ENCODE measurements around the gene PPIP5K1. TPM values are rescaled to one million over a fixed set of nuclear protein-coding genes. Genes with fewer than 3 reads are reported as not detected.

PPIP5K1 gene
- polyA plus RNA-seq, 4 donors = 12.8 to 40.0 (median 28.8) TPM

DNA sequence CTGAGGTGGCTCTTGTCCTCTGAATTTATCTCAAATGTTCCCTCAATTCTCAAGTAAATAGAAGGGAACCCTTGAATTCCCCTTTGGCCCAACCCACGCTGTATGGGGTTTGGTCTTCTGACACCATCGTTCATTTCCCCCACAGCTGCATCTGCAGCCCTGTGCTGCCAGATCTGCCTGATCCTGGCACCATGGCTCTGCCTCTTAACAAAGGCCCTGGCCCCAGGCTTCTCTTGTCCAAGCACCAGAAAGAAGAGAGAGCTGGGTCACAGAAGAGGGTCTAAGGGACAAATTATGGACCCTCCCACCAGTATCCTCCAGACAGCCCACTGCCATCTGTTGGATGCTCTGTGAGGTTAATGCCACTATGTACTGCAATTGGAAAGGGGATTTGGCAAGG is 70.8 kb downstream of the PPIP5K1 start:
- no peak for DNase-seq (ENCODE audit: low read depth in 4 of 4, low spot score in 2 of 4)

DNA sequence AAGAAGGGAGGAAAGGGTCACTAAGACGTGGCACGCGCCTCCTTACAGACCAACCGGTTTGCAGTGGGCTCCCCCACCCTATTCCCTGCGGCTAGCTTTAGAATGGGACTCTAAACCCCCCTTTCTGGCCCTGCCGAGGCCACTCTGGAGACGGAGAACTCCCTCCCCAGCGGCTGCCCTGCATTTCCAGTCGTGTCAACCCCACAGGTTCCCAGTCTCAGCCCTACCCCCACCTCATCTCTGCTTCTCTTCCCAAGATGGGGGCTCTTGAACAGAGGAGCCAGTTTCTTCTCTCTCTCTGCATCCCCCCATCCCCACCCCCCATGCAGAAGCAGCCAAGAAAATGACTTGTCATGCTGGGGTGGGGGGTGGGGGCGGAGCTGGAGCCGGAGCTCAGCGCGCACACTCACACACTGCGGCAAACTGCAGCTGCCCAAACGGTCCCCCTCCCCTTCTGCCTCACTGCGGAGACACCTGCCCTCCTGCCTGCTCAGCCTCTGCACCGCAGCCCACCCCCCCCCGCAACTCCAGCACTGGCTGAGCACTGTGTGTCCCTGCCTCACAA is 71.7 kb downstream of the PPIP5K1 start:
- no peak for DNase-seq (ENCODE audit: low read depth in 4 of 4, low spot score in 2 of 4)

DNA sequence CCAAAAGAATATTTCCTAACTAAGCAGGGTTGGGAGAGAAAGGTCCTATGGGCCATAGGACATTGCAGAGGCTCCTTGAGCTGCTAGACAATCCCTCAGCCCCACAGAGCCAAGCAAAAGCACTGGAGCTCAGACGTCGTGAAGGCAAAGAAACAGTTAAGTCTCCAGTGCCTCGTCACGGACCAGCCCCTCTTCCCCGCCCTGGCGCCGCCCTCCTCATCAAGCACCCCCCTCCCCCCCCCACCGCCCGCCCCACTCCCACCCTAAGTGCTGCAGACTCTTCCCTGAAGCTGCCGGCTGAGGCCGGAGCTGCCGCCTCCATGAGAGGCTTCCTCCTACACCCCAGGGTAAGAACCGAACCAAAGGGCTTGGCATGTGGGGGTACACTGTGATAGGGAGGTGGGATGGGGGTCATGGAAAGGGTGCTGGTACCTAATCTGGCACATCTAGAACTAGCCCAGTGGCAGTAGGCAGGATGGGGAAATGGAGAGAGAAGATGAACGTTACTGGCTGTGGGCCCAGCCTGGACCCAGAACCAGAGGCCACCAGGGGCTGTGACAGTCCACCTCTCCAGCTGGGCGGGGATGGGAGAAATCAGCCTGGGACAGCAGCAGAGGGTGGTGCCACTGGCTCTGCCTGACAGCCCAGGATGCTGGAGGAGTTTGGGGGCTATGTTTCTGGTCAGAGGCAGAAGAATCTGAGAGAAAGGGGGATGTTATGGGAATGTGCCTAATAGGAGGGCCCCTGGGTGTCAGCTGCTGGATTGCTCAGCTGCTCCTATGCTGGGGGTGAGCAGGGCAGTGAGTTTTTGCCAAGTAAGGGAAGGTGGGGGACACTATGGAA is 72.4 kb downstream of the PPIP5K1 start, which contains the start of gene MAP1A:
Gene MAP1A, plus strand, starts transcription at position 255 of the 843 bp plus-strand sequence. CDS start 3,866 bp downstream, outside the sequence.
- peak in 1 of 4 donors; percentile 37 for DNase-seq (ENCODE audit: low read depth in 4 of 4, low spot score in 2 of 4)

DNA sequence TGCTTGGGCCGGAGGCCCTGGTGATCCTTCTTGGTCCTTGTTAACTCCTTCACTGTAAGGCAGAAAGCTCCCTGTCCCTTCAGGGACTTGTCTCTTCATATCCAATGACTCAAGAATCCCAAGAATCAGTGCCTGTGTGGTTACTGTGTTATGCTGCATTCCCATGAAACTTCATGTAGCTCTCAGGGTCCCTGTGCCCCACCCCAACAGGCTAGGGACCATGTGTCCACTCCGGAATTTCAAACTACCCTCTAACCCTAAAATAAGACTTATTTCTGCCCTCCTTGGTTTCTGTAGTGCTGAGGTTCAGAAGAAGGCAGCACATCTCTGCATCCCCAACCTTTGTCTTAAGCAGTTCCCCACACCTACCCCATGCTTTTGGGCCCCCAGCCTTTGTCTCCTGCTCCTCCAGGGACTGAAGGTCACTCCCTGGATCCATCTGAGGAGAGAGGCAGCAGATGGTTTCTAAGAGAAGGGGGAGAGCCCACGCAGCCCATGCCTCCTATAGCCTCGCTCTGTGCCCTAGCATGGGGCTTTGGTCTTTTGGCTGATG is 73.1 kb downstream of the PPIP5K1 start:
- DNase-seq (ENCODE audit: low read depth in 4 of 4, low spot score in 2 of 4) = peak in 1 of 4 donors; percentile 18

DNA sequence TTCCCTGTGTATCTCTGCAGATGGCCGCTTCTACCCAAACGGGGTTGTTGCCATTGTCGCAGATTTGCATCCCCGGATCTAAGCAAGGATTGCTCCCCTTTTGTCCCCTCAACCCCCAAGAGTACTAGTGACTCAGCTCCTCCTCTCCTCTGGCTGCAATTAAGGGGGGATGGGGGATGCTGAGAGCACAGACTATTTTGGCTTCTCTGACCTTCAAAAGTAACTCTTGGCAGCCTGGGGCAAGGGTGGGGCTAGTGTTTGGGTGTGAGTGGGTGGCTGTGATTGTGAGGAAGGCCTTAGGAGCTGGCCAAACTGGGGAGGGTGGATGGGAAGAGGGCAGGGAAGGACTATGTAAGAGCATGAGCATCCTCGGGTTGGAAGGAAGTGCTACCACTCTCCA is 73.8 kb downstream of the PPIP5K1 start:
- no peak for DNase-seq (ENCODE audit: low read depth in 4 of 4, low spot score in 2 of 4)

DNA sequence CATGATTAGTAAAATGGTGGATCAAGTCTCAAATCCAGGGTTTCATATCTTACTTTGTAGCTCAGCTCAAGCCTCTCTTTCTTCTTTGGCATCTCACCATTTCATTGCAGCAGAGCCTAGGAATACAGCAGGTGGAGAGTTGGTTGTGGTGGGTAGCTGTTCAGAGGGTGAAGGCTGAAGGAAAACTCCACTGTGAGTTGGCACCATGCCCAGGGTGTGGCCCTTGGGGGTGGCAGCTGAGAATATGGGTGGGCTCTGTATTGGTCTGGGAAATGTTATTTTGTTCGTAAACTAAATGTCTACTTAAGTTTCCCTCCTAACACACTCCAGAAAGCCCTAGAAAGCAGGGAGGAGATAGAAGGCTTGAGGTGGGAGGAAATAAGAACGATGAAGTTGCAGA is 74.3 kb downstream of the PPIP5K1 start:
- DNase-seq (ENCODE audit: low read depth in 4 of 4, low spot score in 2 of 4) = no peak

DNA sequence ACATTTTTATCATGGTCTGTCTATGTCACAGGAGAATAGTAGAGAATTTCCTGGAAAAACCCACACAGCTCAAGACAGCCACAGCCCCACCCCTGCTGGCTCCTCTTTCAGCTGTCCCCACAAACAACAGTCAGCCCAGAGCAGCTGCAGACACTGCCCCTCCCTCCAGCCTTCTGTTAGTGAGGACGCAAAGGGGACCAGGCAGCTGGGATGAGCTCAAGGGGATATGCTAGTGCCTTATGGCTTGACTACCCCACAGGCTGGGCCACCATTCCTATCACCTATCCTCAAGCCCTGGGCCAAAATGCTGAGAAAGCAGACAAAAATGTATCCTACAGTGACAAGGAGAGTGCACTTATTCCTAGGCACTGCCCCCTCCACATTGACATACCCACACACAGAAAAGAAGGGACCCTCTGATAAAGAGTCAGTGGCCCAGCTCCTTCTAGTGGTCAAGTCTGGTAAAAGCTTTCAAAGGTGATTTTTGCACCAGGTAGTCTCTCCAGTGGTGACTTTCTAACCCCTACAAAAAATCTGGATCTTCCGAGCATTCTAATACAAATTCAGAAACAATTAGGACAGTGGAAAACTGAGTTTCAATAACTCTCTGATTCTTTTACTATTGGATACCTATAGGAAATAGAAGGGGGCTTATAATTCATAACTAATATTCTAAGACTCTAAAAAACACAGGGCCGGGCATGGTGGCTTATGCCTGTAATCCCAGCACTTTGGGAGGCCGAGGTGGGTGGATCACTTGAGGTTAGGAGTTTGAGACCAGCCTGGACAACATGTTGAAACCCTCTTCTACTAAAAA is 75.6 kb downstream of the PPIP5K1 start:
- peak in 1 of 4 donors; percentile 10 for DNase-seq (ENCODE audit: low read depth in 4 of 4, low spot score in 2 of 4)

DNA sequence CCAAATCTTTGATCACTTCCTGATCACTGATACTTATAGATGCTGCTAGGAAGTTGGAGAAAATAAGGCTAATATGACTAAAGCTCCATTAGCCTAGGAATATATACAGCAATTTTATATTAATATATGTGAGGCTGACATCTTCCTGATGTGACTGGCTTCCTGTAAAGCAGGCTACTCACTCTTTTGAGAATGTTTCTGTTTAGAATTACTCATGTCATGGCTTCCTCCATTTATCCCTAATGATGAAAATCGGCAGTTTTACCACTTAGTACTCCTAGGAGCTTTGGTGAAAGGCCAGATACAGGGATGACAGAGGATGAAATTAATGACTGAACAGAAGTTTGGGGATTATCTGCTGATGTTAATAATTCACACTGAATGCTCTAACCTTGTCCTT is 76.5 kb downstream of the PPIP5K1 start:
- DNase-seq (ENCODE audit: low read depth in 4 of 4, low spot score in 2 of 4) = no peak

DNA sequence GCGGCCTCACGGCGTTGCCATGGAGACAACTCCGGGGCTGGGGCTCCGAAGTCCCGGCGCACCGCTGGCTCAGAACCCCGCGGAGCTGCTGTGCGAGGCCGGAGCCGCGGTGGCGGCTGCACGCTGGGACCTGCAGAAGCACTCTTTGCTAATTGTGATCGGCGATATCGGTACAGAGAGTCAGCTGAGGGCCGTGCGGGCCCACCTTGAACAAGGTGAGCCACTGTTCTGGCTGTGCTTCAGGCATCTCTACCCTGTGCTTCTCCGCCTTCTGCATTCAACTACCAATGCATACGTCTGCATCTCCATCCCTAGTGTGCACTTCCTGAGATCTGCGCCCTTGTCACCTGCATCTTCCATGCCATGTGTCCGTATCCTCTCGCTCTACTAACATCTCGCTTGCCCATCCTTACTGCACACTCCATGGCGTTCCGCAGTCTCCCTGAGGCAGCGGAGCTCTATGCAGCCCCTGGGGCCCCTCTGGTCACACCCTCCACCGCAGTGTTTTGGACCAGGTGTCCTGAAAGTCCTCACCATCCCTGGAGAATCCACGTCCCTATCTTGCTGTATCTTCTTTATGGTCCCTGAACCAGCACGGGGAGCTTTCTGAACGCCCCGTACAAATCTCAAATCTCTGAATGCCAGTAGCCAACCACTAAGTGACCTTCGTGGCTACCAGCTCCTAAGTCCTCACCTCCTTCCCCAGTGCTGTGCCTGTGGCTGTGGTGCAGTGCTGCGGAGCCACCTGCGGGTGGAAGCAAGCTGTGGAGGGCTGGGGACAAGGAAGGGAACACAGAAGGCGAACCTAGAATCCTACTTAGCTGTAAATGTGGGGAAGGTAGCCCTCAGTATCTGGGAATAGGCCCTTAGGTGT is 78.8 kb downstream of the PPIP5K1 start:
- no peak for DNase-seq (ENCODE audit: low read depth in 4 of 4, low spot score in 2 of 4)

DNA sequence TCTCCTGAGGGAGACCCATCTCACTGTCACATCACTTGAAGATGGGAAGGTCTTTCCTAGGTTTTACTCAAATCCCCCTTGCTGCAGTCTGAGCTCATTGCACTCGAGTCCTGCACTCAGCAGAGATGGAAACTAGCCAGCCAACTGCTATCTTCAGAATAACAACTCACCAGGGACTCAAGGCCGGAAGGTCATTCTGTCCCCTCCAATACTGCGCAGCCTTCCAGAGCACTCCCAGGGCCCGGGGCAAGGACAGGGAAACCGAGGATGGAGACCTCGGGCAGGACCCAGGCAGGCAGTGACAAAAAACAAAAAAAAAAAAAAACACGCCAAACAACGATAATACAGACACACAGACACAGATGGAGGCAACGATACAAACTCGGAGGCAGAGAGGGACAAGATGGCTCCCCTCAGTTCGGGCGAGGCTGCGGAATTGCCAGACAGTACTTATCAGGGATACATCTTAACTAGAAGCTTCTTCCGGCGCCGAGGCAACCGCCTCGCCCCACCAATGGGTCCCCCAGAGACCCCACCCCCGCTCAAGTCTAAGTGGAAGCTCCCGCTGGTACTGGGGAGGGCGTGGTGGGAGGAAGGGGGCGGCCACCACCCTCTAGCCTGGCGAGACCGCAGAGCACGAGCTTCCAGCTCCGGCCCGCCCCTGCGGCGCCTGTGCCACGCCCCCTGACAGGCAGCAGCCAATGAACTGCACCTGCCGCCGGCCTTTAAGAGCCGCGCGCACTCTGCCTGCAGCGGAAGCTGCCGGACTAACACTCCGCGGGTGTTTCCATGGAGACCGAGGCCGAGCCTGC is 79.6 kb downstream of the PPIP5K1 start:
- DNase-seq (ENCODE audit: low read depth in 4 of 4, low spot score in 2 of 4) = peak in 3 of 4 donors; percentile 91 to 97 (median 95)

DNA sequence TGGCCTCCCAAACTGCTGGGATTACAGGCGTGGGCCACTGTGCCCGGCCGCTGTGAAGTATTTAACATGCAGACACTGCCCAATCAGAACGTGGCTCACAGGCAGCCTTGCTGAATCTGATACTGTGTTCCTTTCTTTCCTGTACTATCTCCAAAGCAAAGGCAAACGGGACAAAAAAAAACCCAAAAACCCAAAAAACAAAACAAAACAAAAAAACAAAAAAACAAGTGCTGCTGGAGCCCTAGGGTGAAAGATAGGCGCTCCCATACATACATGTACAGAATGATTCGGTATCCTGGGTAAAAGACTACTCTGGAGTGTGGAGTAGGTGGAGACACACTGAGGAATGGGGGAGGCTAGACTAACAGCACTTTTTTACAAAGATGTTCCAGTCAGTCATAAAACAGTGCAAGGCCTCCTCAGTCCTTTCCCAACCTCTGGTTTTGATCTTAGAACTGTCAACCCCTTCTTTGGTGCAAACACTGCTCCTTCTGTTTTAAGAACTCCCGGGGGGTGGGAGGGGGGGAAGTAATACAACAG is 80.3 kb downstream of the PPIP5K1 start:
- DNase-seq (ENCODE audit: low read depth in 4 of 4, low spot score in 2 of 4) = peak in 1 of 4 donors; percentile 10

DNA sequence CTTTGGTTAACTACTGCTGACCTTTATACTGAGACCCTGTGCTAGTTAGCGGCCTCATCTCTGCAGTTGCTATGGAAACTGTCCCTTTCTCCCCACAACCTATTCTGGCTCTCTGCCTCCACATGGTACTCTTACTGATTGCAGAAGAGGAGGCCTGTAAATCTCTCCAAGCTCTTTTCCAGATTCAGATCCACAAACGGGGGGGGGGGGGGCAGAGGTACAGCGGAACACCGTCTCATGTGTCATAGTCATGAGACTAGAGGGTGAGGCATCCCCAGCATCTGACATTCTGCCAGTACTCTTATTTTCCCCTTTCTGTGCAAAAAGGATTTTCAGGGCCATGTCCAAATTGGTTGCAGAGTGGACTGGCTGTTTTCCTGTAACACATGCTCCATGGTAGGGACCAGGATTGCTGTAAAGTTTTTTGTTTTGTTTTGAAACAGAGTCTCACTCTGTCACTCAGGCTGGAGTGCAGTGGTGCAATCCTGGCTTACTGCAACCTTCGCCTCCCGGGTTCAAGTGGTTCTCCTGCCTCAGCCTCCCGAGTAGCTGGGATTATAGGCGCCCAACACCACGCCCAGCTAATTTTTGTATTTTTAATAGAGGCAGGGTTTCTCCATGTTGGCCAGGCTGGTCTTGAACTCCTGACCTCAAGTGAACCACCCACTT is 80.9 kb downstream of the PPIP5K1 start:
- DNase-seq (ENCODE audit: low read depth in 4 of 4, low spot score in 2 of 4) = no peak

DNA sequence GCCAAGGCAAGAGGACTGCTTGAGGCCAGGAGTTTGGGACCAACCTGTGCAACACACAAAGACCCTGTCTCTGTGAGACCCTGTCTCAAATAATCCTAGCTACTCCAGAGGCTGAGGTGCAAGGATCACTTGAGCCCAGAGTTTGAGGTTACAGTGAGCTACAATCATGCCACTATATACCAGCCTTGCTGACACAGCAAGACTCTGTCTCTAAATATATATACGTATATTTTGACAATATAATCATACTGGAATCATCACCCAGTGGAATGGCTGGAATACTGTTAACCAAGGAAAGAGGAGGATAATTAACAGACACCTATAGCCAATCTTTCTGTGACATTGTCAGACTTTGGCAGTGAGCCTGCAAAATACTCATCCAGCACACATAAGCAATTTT is 81.6 kb downstream of the PPIP5K1 start:
- no peak for DNase-seq (ENCODE audit: low read depth in 4 of 4, low spot score in 2 of 4)

DNA sequence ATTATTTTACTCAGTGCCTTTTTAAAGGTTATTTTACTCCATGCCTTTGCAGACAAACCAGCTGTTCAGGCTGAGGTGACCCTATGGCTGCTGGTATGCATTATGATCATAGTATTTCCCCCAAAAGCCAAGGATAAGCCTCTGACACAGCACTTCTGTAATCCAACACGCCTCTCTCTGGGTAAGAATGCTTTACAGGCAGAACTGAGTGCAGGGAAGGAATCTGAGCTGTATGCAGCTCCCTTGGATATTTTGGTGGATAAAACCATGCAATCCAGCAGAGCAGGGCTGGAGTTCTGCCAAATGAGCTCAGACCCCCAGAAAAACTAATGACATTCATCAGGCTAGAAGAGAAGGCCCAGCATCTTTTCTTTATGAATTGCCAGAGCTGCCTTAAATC is 84.3 kb downstream of the PPIP5K1 start:
- DNase-seq (ENCODE audit: low read depth in 4 of 4, low spot score in 2 of 4) = peak in 1 of 4 donors; percentile 46

DNA sequence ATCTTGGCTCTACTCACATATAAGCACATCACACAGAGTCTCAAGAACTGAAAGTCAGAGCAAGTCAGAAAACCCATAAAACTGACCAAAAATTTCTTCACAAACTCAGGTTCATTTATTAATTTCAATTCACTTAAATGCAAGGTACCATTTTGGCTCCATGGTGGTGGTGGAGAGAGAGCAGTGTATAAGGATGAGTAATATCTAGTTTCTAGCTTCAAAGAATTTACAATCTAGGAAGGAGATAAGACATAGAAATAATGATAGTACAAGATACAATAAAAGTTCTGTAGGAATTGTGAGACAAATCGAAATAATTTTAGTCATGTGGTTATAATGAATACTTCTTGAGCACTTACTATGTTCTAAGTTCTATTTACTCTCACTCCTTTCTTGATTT is 90.4 kb downstream of the PPIP5K1 start:
- no peak for DNase-seq (ENCODE audit: low read depth in 4 of 4, low spot score in 2 of 4)

DNA sequence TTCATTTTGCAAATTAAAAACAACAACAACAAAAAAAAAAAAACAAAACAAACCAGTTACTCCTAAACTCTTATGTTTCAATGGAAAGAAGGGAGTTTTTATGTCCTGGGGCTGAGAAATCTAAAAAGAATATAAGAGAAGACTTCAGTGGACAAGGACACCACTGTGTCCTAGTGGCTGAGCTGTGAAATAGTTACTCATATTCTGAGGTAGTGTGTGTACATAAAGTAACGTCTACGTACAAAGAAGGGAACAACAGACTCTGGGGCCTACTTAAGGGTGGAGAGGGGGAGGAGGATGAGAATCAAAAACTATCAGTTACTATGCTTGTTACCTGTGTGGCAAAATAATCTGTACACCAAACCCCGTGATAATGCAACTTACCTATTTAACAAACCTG is 91.0 kb downstream of the PPIP5K1 start:
- DNase-seq (ENCODE audit: low read depth in 4 of 4, low spot score in 2 of 4) = no peak

DNA sequence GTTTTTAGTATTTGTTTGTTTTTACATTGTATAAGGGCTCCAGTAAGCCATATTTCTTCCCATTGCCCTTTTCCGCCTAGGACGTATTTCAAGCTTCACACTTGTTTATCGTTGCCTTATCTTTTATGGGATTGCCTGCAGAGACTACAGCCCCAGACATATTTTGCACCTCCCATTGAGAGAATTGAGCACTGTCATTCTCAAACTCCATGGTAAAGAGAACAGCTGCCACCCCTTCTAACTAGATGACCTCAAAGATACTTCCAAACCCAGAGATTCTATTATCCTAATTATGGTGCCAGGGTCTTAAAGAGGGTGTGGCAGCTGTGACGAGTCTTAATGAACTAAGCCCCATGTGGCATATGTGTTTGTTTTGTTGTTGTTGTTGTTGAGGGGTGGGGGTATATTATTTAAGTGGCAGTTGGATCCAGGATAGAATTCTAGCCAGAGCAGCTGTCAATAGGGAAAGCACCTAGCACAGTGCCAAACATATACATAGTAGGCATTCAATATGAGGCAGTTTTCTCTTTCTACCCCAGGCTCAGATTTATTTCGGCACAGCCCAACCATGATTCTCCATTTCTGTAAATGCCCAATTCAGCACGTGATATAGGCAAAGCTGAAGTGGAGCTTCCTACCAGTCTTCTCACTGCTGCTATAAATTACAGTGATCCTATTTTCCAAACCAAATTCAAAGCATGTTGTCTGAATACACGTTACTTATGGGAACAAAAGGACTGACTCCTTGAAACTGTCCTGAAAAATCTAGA is 96.1 kb downstream of the PPIP5K1 start:
- DNase-seq (ENCODE audit: low read depth in 4 of 4, low spot score in 2 of 4) = no peak

All from left renal cortex interstitium (tissue), 4 donors.